H1 (cell line): ENCODE data around the gene UBE4B. TPM values are rescaled to one million over a fixed set of nuclear protein-coding genes. Genes with fewer than 3 reads are reported as not detected.

ENCODE experiments used
- GTF2F1 ChIP-seq: IDR thresholded peaks from 2 replicates; pipeline ENCODE4 v1.6.1; 2012; ENCODE audit warnings: low read depth, low read length, improper control_type of control experiment, borderline replicate concordance
- RNF2 ChIP-seq: fragments of 200-900, 300-1000 bp; sonication (generic); IDR thresholded peaks from 2 replicates; pipeline ENCODE4 v1.7.1; 2016; ENCODE audit warnings: borderline replicate concordance, low read depth, mild to moderate bottlenecking, antibody characterized with exemption, low read length; ENCODE audit not compliant: poor library complexity, severe bottlenecking; ENCODE audit errors: missing control alignments
- polyA plus RNA-seq, 7 experiments: library from polyadenylated mRNA; depleted of rRNA in 3 of 7; stranded (reverse) in 5 of 7; unstranded in 2 of 7; fragments of >200 nt in 5 of 7; fragments of 200-250 nt in 2 of 7; gene quantifications; 1 replicate in 5 of 7; 2 replicates in 1 of 7; 4 replicates in 1 of 7; pipeline versions ENCODE4 v1.2.1 to v1.2.3, GENCODE V29; 2011 to 2013; ENCODE audit warnings: missing spikeins in 2 of 7, mixed read lengths in 2 of 7
- total RNA-seq: library from RNA; stranded (reverse); fragmentation: NEBNext Ultra II Directional; extraction: Animal tissue kit (Norgen Biotek cat#: 25700); gene quantifications from 2 replicates; pipeline ENCODE4 v1.2.1, GENCODE V29; 2021

Gene UBE4B
- total and polyA plus RNA-seq, 2 of the 8 experiments (the other 6 are each of a cell fraction or from before 2014, with no cell fraction given): 24.5 to 90.1 TPM

DNA sequence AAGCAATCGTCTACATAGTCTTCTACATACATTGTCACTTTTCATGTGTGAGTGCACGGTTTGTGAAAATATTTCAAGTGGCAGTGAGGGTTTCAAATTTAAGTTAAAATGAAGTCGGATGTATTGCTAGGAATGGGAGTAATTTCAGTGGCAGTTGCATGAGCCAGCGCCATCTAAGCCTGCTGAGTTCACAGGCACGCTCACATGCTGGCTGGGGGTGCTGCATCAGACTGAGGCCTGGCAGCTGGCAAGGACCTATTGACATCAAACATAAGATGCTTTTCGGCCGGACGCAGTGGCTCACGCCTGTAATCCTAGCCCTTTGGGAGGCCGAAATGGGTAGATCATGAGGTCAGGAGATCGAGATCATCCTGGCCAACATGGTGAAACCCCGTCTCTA, 80.7 kb downstream of the UBE4B start (continued):
- no peak for TF ChIP-seq RNF2
- no peak for TF ChIP-seq GTF2F1
